Frontal cortex (tissue), 1 donor: ENCODE measurements around the gene SERTAD3. TPM values are rescaled to one million over a fixed set of nuclear protein-coding genes. Genes with fewer than 3 reads are reported as not detected.

ENCODE experiments used
- small RNA-seq: library from RNA; depleted of rRNA; stranded (forward); fragments of <200 nt; gene quantifications from one replicate; pipeline ENCODE3, GENCODE V24; 2014
- total RNA-seq: library from RNA; depleted of rRNA; stranded (reverse); fragments of >200 nt; gene quantifications from one replicate; pipeline ENCODE4 v1.2.3, GENCODE V29; 2014

Gene SERTAD3
- total RNA-seq, 1 donor from 2014 or later = 7.3 TPM

Small RNA genes within 50 kb of the gene (small RNA-seq; reads per million reads assigned to genes)
- not detected for gene RF00017

Other genes with a start within 250 kb of the SERTAD3 start
- gene TTC9B, start 226.0 kb downstream of the SERTAD3 start, total RNA-seq = 37.5 TPM
- 0.41 TPM for gene CCNP, start 217.6 kb downstream of the SERTAD3 start, total RNA-seq
- gene AKT2, start 159.0 kb downstream of the SERTAD3 start, total RNA-seq = 34.6 TPM
- 9.8 TPM for gene C19orf47, start 95.9 kb downstream of the SERTAD3 start, total RNA-seq
- gene PLD3, start 95.6 kb downstream of the SERTAD3 start, total RNA-seq = 112 TPM
- gene HIPK4, start 54.2 kb downstream of the SERTAD3 start, total RNA-seq = not detected
- 1.2 TPM for gene PRX, start 31.0 kb downstream of the SERTAD3 start, total RNA-seq
- 2.0 TPM for gene SERTAD1, start 18.3 kb downstream of the SERTAD3 start, total RNA-seq
- gene BLVRB, start 21.4 kb upstream of the SERTAD3 start, total RNA-seq = 29.3 TPM
- 23.2 TPM for gene SPTBN4, start 22.7 kb upstream of the SERTAD3 start, total RNA-seq
- gene SHKBP1, start 132.5 kb upstream of the SERTAD3 start, total RNA-seq = 1.6 TPM
- 25.3 TPM for gene LTBP4, start 157.0 kb upstream of the SERTAD3 start, total RNA-seq
- gene NUMBL, start 246.3 kb upstream of the SERTAD3 start, total RNA-seq = 16.7 TPM